Stimulated activated CD4-positive, alpha-beta T cell treated with anti-CD3 and anti-CD28 coated beads, Interleukin-12 subunit alpha, Interleukin-12 subunit beta, amount 100 ng/mL, for 48 hours (primary cell): ENCODE measurements around the gene EME1.
"Not testable (repeated sequence)": the region's sequence is repeated elsewhere in the genome, so short reads cannot be mapped to it uniquely, and the experiment has no call there.

ENCODE experiments used
- DNase-seq, 3 donors: peaks; one replicate each; pipeline ENCODE4 v3.0.0-alpha.2; 2020; ENCODE audit warnings: low read depth in 2 of 3, low spot score in 1 of 3

EME1 gene

DNA sequence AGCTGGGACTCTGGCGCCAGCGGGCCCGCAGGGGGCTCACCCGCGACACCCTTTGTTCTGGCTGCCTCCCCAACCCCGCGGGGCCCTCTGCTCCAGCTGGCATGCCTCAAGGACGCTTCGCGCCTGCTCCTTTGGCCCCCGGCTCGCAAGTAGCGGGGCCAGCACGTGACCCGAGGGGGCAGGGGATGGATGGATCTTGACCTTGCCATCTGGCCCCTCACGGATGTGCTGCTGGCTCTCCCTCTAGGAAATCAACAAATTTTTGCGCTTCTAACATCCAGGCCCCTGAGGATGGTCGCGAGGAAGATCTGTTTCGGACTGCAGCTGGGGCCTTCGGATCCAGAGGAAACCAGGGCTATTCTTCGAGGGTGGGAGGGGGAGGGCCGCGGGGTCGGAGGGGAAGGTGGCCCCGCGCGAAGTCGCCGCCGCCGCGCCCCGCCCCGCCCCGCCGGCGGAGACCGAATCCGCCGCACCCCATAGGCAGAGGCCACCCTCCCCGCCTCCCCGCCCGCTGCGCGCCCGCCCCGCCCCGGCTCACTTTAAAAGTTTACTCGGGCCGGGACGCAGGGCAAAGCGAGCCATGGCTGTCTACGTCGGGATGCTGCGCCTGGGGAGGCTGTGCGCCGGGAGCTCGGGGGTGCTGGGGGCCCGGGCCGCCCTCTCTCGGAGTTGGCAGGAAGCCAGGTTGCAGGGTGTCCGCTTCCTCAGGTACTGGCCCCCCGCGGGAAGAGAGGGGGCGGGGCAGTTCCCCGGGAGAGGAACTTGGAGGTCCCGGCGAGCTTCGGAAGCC lies 52.8 kb downstream of the EME1 start, which contains the start of gene ACSF2:
ACSF2 (plus strand) TSS at position 537 of the 790 bp plus-strand sequence; CDS start at position 581, 44 bp downstream.
- peak; percentile 48 to 65 (median 53) for DNase-seq

DNA sequence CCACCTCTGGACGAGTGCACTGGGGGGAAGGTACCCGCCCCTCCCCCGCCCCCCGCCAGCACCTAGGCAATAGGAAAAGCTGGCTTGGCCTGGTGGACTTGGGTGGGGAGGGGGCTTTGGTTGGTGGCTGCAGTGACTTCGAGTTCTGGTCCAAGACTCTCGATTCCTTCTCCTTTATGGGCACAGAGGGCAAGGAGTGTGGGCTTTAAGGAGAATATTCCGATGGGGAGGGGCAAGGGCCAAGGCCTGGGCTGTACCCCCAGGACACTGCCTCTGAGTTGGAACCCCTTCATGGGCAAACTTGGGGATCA lies 53.4 kb downstream of the EME1 start:
- no peak for DNase-seq

DNA sequence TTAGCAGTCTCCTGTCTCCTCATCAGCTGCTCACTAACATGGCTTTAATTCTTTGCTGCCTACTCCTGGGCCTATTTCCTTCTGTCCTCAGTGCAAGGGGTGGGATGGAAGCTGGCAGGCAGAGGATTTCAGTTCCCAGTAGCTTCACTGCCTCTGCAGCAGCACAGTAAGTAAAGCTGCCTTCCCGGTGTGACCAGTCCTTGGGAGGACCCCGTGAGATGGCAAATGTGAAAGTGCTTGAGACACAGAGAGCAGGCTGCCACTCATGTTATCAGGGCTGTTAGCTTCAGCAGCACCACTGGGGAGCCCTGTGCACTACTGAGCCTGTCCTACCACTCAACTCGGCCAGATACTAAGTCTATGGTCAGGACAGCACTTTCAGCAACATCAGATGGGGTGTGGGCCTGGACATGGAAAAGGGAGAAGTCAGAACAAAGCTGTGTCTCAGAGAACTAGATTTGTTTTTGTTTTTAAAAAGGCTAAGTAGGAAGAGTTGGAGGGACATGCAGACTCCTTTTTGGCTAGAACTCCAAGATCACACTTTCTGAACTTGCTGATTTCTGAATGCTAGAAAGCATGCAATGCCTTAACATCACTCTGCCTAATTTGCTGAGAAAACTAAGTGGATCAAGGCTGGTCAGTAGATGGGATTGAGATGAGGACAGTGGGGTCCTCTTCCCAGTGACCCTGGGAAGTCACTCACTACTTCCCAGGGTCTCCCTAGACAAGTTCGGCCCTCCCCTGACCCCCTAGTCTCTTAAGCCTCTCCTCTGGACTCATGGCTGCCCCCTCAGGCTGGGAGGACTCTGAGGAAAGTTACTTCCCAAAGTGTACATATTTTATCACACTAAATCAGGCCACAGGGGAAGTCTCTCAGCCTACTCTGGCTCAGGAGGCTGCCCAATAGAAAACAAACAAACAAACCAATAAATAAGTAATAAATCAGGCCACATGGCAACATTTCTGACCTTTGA lies 54.1 kb downstream of the EME1 start:
- DNase-seq, result no peak

DNA sequence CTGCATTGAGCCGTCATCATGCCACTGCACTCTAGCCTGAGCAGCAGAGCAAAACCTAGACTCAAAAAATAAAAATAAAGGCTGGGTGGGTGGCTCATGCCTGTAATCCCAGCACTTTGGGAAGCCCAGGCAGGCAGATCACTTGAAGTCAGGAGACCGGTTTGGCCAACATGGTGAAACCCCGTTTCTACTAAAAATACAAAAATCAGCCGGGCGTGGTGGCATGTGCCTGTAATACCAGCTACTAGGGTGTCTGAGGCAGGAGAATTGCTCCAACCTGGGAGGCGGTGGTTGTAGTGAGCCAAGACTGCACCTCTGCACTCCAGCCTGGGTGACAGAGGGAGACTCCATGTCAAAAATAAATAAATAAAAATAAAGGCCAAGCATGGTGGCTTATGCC lies 55.1 kb downstream of the EME1 start:
- DNase-seq, result not testable (repeated sequence)

DNA sequence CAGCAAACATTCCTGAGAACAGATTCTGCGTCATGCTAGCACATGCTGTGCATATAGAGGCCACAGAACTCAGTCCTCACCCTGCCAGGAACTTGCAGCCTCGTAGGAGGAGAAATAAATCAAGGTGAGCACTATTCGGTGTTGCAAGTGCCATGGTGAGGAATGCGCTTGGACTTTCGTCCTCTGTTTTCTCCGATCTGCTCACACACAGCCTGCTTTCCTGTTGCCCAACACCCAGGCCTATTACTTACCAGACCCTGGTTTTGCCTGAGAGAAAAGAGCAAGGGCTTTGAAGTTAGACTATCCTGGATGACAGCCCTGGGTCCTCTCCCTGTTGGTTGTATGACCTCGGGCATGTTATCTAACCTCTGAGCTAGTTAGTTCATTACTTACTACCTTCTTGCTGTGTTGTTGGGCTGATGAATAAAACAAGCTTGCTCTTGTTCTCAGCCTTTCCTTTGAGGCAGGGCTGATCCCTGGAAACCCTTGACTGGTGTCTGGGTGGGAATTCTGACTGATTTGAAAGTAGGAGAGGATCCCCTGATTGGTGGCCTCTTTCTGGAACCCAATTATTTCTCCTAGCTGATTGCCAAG lies 55.9 kb downstream of the EME1 start:
- no peak for DNase-seq

DNA sequence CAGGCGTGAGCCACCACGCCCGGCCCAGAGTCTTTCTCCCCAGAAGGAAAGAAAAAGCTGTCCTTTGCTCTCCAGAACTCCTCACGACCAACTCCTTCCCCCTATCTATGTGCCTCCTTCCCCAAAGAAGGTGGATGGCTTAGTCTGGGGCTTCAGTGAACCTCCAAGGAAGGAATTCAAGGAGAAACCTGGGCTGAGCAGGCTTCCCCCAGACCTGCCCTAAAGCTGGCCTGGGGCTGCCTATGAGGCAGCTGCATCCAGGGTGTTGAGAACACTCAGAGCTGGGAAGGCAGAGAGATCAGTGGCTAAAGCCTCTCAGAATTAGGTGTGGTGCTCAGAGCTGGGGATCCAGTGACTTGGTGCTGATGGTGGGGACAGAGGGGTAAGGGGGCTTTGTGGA lies 56.8 kb downstream of the EME1 start:
- DNase-seq, result no peak
